ENCODE data around the gene LAMC1.

GRCh38 chr1:183081402-183082120 lies 58.3 kb downstream of the LAMC1 start:
- TF ChIP-seq CTCF (conservative IDR thresholded peaks at IDR 0.05) (no peak), ZFX (IDR thresholded peaks at IDR 0.05) (no peak)
